ENCODE results near the gene FAM20C. TPM values are rescaled to one million over a fixed set of nuclear protein-coding genes. Genes with fewer than 3 reads are reported as not detected.

FAM20C gene
- total RNA-seq, 1 experiment from 2014 or later = 62.6 TPM

GRCh38 chr7:234051-234707, 41.8 kb downstream of the FAM20C start:
- no peaks in the 10 kb centered on the region for H3K4me1 ChIP-seq (ENCODE audit: insufficient read depth, low read length)

More at GRCh38 chr7:234051-234707, 41.8 kb downstream of the FAM20C start:
- no peak overlapping the region for H3K9ac ChIP-seq (ENCODE audit: extremely low read depth, insufficient read length, low read length)
- no peak overlapping the region for H3K27ac ChIP-seq (ENCODE audit: insufficient read length, low read depth, low read length)
- DNase-seq = no peak
- H2AFZ ChIP-seq (ENCODE audit: low read length) = no peak overlapping the region
- H3K79me2 ChIP-seq (ENCODE audit: insufficient read depth, low read length) = peaks cover 4% of the 10 kb centered on the region; the same call in 1 of the 2 replicates
- H4K5ac ChIP-seq (ENCODE audit: insufficient read length, low read depth, low read length) = no peak overlapping the region
- H3K4me2 ChIP-seq (ENCODE audit: insufficient read depth, insufficient read length, low read length) = no peak overlapping the region
- H2BK12ac ChIP-seq (ENCODE audit: insufficient read length, low read depth, low read length) = no peak overlapping the region
- Mint-ChIP-seq H3K36me3 (ENCODE audit: insufficient read depth in 1 of 3, low read depth in 3 of 3) (peaks cover 3 to 24% (median 9%) of the 10 kb centered on the region in 3 experiments), H3K4me1 (peaks cover 0 to 3% of the 10 kb centered on the region in 2 experiments; a peak in 1 of 4 replicates), H3K27me3 (ENCODE audit: low read depth) (no peaks in the 10 kb centered on the region), H3K27ac (no peak overlapping the region; a peak in 2 of 7 replicates), H3K9me3 (peaks cover 0 to 3% of the 10 kb centered on the region in 2 experiments; a peak in 1 of 5 replicates), H3K4me3 (no peak overlapping the region)
- H4K91ac ChIP-seq (ENCODE audit: insufficient read length, low read depth, low read length) = no peak overlapping the region
- no peak overlapping the region for H2BK15ac ChIP-seq (ENCODE audit: low read depth, low read length)
- no peaks in the 10 kb centered on the region for H4K20me1 ChIP-seq (ENCODE audit: control insufficient read depth, insufficient read depth, insufficient read length)
- H3K27me3 ChIP-seq (ENCODE audit: insufficient read depth, low read length) = no peaks in the 10 kb centered on the region
- H2BK120ac ChIP-seq (ENCODE audit: low read depth, low read length, poor library complexity, severe bottlenecking) = no peak overlapping the region
- H3K23me2 ChIP-seq (ENCODE audit: insufficient read length, low read depth, low read length, poor library complexity, severe bottlenecking) = no peaks in the 10 kb centered on the region
- no peak overlapping the region for H3K4ac ChIP-seq (ENCODE audit: low read depth, low read length)
- H2BK20ac ChIP-seq (ENCODE audit: low read depth, low read length, poor library complexity, severe bottlenecking) = no peak overlapping the region
- no peak overlapping the region for H3K56ac ChIP-seq (ENCODE audit: insufficient read length, low read depth, low read length)
- H2AK5ac ChIP-seq (ENCODE audit: insufficient read length, low read length) = no peak overlapping the region
- no peak overlapping the region for H4K8ac ChIP-seq (replicated peaks; ENCODE audit: insufficient read length, low read depth, low read length)
- H3T11ph ChIP-seq (ENCODE audit: low read length) = no peak overlapping the region
- no CpG with 5 or more reads among the region's 33 CpGs for WGBS (ENCODE audit: extremely low coverage, insufficient read length, low lambda C conversion rate)
- H2BK5ac ChIP-seq (ENCODE audit: insufficient read length, low read length) = no peak overlapping the region
- TF ChIP-seq CTCF (conservative IDR thresholded peaks at IDR 0.05) = no peak
- H3K9me3 ChIP-seq (ENCODE audit: control insufficient read depth, low read depth, low read length) = no peaks in the 10 kb centered on the region
- H3K14ac ChIP-seq (ENCODE audit: insufficient read depth, low read length) = no peak overlapping the region; the same call in 1 of the 2 replicates
- H3K18ac ChIP-seq (ENCODE audit: insufficient read length, low read depth, low read length) = no peak overlapping the region
- H3K79me1 ChIP-seq (ENCODE audit: insufficient read depth, low read depth, low read length, poor library complexity, severe bottlenecking) = no peaks in the 10 kb centered on the region
- no peak overlapping the region for H3K23ac ChIP-seq (ENCODE audit: insufficient read length, low read depth, low read length)
